NCI-H1930 (cell line): ENCODE data around the gene CHAF1A.

ENCODE experiments used
- DNase-seq, 2 experiments: peaks; one replicate each; lab custom pipeline; 2025; lab: John Stamatoyannopoulos, UW

Gene CHAF1A

DNA sequence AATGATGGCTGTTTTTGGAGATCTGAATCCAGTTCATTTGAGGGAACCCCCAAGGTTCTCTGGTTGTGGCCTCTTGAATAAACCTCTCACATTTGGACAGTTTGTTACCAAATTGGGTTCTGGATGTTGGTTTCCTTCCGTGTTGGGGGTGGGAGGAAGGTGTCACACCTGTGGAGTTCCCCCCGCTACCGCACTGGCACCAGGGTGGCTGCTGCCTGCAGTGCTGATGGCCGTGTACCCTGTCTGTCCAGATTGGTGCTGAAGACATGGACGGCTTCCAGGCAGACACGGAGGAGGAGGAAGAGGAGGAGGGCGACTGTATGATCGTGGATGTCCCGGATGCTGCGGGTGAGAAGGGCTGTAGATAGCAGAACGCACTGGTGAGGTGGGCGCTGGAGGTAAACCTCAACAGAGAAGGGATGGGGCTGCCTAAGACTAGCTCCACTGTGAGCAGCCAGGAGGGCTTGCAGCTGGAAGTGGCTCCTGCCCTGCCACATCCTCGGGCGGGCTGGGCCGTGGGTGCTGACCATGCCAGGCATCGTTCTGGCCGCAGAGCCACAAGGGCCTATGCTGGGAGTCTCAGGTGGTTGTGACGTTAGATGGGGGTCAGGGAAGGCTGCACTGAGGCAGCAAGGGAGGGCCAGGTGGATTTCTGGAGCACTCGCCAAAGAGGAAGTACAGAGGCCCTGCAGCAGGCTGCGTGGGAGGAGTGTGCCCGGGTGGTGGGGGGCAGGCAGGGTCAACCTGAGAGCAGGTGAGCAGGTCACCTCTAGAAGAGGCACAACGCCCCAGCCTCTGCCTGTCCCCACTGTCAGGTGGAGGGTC lies 39.8 kb downstream of the CHAF1A start:
- DNase-seq, result no peak

DNA sequence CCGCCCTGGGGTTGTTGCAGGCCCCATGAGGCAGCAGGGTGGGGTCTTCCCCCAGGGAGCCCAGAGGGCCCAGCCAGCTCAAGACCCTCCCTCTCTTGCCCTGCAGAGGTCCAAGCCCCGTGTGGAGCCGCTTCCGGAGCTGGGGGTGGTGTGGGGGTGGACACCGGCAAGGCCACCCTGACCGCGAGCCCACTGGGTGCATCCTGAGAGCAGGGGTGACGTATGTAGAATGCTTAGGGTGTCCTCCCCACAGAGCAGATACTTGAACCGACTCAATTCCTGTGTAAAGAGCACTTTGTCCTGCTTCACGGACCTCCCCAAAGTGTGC lies 40.3 kb downstream of the CHAF1A start:
- no peak for DNase-seq

DNA sequence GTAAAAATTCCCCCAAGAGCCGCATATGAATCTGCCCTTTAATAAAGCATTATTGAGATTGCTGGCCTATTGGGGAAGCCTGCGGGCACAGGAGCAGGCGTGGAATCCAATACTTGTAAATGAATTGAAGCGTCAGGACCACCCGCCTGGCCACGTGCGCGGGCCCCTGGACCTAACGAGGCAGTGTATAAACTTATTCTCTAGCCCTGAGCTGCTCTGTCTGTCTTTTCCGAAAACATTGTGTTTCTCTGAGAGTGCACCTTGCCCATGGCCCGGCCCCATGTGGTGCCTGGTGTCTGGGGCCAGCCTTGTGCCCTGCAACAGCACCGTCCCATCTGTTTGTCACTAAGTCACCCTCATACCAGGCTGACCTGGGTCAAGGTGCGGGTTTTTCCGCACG lies 40.7 kb downstream of the CHAF1A start:
- no peak for DNase-seq

DNA sequence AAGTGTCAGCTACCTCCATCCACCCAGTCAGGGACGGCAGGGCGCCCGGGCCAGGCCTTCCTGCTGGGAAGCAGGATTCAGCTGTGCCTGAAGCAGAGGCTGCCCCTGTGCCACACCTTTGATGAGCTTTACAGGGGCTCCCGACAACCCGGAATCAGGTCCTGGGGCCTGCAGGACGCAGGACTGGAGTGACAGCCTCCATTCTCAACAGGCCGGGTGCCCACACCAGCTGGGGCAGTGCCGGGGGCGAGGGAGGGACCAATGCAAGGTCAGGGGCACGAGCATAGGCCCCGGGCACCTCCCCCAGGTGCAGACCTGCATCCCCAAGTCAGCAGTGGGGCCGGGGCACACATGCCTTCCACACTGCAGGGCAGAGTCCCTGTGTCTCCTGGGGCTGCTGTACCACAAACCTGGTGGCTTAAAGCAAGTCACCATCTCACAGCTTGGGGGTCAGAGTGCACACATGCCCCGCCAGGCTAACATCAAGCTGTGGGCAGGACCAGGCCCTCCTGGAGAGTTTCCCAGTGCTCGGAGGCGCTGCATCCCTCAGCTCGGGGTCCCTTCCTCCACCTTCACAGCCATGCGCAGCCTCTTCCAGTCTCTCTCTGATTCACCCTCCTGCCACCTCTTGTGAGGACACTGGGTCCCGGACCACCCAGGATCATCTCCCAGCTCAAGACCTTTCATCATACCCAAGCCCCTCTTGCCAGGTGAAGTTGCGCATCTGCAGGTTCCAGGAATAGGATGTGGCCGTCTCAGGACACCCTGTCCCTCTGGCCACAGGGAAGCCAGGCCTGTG lies 41.7 kb downstream of the CHAF1A start:
- DNase-seq, result no peak

DNA sequence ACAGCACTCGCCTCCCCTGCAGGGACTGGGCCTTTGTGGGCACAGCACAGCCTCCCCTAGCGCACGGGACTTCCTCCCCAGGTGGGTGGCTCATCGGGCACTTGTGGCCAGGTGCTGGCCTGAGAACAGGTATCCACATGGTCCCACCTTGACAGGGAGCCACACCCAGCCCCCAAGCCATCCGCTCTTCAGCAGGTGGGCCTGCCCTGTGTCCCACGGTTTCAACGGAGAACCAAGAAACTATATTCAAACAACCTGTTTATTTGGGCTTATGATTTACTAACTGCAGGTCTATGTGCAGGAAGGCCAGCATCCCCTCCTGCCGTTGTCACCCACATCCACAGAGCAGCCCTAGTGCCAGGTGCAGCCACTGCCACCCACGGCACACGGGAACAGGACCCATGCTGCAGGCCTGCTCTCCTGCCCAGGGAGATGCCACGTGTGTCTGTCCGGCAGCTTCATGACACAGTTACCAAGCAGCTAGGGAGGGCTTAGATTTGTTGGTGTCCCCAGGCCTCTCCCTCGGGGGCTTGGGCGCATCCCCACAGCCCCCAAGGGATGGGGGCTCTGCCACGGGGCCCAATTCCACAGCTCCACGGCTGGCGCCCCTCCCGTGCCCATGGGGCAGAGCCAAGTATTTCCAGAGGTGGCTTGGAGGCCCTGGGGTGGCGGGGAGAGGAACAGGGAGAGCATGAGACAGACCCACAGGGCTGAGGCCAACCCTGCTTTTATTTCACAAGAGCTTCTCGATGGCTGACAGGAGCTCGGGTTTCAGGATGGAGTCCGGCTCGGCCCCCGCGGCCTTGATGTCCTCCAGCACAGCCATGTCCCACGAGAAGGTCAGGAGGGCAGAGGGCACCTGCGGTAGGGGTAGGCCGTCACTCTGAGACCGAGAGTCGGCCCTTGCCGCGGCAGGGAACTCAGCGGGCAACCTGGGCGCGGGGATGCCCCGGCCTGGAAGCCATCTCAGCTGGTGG lies 42.6 kb downstream of the CHAF1A start:
- DNase-seq, result no peak

DNA sequence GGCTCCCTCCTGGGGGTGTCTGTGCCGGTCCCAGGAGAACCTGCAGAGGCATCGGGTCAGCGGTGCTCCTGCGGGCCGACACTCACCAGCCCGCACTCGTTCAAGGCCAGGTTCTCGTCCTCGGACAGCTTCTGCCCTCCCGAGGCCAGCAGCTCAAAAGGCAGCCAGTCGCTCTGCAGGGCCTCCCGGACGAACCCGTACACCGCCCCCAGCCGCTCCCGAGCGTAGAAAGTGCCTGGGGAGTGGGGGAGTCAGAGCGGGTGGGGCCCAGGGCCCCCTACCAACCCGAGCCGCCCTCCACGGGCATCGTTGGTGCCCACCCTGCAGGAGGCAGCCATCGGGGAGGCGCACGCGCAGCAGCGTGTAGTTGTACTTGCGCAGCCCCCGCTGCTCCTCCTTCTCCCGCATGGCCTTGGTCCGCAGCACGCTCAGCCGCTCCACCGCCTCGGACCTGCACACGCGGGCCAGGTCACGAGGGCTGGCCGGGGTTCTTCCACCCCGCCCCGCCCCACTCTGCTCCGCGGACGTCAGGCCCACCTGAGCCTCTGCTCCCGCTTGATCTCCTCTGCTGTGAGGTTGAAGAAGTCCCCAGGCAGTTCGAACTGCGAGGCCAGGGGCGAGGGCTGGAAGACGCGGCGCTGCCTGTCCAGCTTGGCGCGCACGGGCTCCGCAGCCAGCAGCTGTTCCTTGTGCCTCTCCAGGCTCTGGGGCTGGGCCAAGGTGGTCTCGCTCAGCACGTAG lies 43.7 kb downstream of the CHAF1A start:
- DNase-seq, result no peak

DNA sequence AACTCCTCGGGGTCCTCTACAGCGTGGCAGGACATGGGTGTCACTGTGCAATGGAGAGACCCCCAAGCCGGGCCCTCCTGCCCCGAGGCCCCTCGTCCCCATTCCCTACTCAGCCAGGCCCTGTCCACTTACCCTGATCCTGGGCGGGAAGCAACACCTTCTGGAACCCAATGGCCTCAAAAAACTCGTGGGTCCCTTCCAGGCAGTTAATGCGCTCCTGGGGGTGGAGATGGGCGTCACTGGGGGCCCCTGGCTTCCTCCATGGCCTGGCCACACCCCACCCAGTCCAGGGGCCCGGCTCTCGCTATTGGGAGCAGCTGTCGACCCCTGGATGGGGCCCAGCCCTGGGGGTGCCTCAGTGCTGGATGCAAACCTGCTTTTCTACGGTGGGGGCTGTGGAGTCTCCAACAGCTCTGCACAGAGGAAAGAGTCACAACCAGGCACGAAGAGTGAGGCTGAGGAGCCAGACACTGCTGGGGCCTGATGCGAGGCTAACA lies 44.3 kb downstream of the CHAF1A start:
- DNase-seq, result no peak

DNA sequence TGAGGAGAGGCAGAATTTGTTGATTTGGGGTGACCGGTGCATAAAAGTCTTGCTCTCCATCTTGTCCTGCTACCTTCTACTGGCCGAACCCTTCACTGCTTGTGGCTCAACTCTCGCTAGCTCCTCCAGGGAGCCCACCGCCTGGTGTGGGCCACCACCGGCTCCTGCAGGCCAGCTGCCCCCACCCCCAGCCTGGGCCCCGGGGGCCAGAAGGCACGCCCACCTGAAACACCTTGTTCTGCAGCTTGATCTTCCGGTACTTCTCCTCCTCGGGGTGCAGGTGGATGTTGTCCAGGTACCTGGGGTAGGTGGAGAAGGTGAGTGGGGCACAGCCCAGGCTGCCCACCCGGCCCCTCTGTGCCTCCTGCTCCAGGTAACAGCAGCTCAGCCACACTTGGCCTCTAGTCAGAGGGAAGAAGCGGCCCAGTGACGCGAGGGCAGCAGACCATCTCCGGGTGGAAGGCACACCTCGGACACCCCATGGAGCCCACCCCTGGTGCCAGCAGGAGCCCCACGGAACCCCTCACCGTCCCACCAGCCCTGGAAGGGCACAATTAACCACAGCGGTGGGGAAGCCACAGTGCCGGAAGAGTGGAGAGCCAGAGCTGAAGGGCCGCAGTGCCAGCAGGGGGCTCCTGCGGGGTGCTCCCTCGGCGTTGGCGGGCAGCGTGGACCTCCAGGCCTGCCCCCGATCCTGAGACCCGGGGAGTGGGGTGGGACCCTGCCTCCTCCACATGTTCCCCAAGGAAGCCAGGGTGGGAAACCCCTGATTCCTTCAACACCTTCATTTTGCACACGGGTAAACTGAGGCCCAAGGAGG lies 45.1 kb downstream of the CHAF1A start:
- no peak for DNase-seq

DNA sequence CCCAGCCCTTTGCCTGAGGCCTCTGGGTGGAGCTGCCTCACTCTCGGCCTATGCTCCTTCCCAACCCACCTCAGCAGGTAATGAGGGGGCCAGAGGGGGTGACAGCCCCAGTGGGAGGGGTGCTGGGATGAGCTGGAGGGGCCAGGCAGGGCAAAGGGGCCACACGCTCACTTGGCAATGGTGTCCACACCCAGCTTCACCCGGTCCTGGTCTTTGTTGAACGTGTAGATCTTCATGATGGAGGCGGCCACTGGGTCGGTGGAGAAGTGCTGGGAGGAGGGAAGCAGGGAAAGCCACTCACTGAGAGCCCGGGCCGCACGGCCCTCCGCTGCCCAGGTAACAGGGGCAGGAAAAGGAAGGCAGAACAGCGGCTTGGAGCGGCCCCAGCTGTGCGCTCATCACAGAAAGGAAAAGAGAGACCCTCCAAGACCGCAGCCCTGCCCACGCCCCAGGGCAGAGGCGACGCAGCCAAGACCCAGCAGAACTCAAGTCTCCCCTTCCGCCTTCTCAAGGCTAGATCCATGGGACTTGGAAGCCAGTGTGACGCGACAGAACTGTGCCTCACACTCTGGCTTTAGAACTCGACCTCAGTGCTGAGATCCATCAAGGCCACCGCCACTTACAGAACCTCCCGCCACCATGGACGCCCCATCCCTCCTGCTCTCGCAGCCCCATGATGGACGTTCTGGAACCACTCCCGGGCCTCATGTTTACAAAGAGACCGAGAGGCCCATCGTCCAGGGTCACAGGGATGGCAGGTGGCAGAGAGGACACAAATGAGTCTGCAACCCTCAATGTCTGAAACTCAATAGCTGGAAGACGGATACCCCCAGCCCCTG lies 45.9 kb downstream of the CHAF1A start:
- no peak for DNase-seq

DNA sequence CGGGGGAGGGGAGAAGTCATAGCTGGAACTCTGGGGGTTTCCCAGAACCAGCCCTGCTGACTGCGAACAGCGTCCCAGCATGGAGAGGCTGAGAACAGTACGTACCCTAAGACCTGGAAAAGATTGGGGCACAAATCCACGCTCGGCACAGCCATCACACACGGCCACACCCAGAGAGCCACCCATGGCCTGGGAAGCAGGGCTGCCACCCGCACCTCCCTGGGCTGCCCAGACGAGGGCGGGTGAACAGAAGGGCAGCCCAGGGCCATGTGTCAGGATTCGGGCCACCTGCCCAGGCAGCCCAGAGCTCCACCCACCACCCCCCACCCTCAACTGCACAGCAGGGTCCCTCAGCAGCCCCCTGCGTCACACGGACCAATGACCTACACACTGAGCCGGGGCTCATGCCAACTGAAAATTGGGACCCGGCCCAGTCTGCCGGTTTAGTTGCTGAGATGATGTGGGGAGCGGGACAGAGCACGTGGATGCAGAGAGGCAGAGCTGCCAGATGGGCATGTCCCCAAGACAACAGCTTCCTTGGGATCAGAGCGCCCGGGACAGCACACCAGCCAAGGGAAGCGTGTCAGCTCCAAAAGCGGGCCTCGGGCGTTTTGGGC lies 46.7 kb downstream of the CHAF1A start:
- no peak for DNase-seq

DNA sequence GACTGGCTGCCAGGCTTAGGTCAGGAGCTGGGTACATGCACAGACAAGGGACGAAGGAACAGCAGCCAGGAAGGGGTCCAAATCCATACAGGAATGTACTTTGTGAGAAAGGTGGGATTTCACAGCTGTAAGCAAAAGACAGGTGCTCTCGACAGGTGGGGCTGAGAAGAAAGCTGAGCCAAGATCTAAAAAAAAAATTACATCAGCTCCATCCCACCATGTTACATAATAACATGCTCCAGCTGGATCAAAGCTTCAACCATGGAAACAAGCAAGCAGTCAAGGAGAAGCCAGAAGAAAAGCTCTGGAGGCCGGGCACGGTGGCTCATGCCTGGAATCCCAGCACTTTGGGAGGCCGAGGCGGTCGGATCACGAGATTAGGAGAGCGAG lies 47.2 kb downstream of the CHAF1A start:
- no peak for DNase-seq

DNA sequence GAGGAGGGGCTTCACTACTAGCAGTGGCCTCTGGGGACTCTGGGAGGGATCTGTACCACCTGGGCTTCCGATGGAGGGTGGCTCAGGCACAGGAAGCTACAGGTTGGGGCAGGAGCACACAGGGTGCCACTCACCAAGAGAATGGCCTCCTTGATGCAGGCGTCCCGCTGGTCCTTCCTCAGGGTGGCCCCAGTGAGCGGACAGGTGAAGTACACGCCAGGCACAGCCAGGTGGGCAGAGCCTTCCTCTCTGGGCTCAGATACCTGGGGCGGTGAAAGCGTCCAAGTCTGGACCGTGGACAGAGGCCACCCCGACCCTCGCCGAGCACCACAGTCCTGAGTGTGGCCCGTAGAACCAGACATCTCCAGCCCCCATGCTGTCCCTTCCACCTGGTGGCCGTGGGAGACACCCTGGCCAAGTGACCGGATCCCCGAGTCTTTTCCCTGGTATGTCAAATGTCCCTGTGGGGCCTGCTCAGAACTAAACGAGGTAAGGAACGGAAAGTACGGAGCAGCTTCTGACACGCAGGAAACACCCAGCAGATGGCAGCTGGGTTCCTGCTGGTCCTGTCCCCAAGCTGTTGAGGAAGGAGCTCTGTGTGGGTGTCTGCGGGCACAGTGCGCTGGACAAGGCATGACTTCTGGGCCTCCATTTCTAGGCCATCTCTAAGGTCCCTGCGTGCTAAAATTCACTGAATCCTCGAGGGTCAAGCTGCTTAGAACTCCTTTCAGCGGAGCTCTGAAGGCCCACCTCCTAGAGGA lies 50.0 kb downstream of the CHAF1A start:
- DNase-seq, result no peak

DNA sequence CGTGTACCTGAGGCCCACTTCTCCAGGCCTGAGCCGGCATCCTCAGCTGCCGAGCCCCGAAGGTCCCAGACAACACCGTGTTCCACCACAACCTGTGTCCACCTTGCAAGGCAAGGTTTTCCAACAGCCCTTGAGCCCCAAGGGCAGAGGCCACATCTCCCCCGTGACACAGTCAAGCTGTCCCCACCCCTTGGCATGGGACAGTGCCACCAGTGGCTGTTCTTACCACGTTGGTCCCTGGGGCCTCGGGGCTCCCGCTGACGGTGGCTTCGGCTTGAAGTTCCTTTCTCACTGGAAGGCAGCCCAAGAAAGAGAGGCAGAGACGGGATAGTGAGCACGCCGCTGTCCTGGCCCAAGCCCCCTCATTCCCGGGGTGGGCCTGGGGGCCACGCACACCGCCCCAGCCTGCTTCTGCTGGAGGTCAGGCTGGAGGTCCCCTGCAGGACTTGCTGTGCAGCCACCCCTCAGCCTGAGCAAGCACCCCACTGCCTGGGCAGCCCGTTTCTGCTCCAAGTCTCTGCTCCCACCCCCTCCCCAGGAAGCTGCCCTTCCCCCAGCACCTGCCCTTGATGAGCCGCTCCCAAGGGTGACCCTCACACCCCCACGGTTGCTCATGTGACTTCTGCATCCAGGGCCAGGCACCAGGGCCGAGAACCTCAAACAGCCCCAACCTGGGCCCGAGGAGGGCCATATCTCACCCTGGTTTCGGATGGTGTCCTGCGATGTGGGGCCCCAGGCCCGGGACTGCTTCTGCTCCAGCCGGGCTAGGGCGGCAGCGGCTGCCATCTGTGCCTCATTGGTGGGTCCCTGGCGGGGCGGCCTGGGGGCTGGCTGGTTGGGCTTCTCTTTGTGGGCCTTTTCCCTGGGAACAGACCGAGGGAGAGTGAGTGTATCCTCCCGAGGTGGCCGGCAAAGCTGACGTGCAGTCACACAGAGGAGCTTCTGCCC lies 51.1 kb downstream of the CHAF1A start:
- no peak for DNase-seq

DNA sequence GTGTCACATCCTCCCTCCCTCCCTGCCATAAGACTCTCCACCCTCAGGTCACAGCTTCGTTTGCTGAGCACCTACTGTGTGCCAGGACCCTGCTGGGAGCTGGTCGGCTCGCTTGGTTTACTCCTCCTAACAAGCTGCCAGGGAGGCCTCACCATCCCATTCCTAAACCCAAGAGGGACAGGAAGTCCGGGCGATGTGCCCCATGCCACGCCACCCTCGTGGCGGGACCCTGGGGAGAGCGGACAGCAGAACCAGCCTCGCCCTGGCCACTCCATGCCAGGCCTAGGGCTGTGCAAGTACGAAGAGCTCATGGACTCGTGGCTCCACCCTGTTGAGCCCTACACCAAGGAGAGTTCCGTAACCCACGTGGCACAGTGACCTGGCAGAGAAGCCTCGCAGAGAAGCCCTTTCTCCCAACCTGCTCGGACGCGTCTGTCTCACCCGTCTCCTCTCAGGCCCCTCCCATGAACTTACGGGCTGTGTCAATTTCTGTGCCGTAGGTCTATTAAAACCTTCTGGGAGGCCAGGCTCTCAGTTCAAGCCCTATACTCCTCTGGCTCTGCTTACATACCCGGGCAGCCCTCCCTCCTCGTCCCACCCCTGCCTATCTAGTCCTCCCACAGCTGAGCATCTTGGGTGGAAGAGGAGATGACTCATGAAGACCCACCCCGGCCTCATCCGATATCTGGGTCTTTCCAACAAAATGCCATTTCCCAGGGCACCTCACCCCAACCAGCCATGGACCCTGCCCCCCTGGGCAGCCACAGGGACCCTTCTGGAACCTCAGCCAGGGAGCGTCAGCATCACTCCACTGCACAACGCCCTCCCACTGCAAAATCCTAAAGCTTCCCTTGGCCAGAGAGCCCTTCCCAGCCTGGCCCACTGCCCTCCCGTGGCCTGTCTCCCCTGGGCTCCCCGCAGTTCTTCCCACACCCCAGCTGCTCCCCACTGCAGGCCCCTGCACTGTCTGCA lies 52.6 kb downstream of the CHAF1A start:
- no peak for DNase-seq

DNA sequence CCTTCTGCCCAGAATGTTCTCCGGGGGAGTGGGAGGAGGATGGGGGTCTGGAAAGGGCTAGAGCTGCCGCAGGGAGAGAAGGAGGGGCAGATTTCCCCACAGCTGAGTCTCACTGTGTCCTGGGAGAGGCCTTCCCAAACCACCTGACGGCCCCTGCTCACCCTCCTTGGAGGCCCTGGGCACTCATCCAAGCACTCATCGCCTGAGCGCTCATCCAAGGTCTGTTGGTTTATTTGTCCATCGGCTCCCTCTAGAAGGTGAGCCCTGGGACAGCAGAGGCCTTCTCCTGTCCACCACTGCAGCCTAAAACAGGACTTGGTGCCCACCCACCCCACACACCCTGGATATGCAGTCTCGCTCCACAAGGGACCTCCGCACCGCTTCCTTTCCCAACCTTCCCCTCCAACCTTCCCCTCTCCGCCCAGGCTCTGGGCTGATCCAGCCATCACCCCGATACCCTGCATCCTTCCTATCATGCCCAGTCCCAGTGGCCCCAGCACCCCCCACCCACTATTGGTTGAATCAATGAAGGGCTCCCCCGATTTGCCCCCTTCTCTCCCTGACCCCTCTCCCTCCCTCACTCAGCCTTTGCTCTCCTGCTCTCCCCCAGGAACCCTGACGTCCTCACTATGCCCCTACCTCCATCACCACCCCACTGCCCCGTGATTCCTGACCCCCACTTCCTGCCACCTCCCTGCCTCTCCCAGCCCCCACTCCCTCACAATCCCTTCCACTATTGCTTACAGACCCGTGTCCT lies 53.5 kb downstream of the CHAF1A start:
- no peak for DNase-seq
